Measurements from ENCODE around the gene INPP4B. TPM values are rescaled to one million over a fixed set of nuclear protein-coding genes. Genes with fewer than 3 reads are reported as not detected.

Gene INPP4B
- total RNA-seq, 1 donor from 2014 or later, result 3.4 TPM

GRCh38 chr4:142408003-142408441 lies 438.1 kb downstream of the INPP4B start:
- H3K9me3 Mint-ChIP-seq (ENCODE audit: low read depth), result no peaks in the 10 kb centered on the region
- no peak for DNase-seq (ENCODE audit: low spot score, unreplicated experiment)
- no peaks in the 10 kb centered on the region for H3K27me3 Mint-ChIP-seq
- TF ChIP-seq CTCF (IDR thresholded peaks at IDR 0.05; ENCODE audit: unreplicated experiment), result no peak
- H3K4me3 Mint-ChIP-seq (ENCODE audit: low read depth), result no peak overlapping the region
- no peaks in the 10 kb centered on the region for H3K36me3 Mint-ChIP-seq (ENCODE audit: insufficient read depth)
- H3K27ac Mint-ChIP-seq, result no peak overlapping the region
- peaks cover 16% of the 10 kb centered on the region for H3K4me1 Mint-ChIP-seq (ENCODE audit: low read depth)

- peaks cover 16% of the 10 kb centered on the region for H3K4me1 Mint-ChIP-seq (ENCODE audit: low read depth)
- H3K36me3 Mint-ChIP-seq (ENCODE audit: insufficient read depth), result no peaks in the 10 kb centered on the region
- DNase-seq (ENCODE audit: low spot score, unreplicated experiment), result no peak
- no peaks in the 10 kb centered on the region for H3K9me3 Mint-ChIP-seq (ENCODE audit: low read depth)
- H3K27ac Mint-ChIP-seq, result no peak overlapping the region
- H3K4me3 Mint-ChIP-seq (ENCODE audit: low read depth), result no peak overlapping the region
- TF ChIP-seq CTCF (IDR thresholded peaks at IDR 0.05; ENCODE audit: unreplicated experiment), result no peak
- H3K27me3 Mint-ChIP-seq, result no peaks in the 10 kb centered on the region
Measured at GRCh38 chr4:142407596-142407995, 438.5 kb downstream of the INPP4B start.

- Mint-ChIP-seq H3K27ac (no peak overlapping the region), H3K4me1 (ENCODE audit: low read depth) (peaks cover 16% of the 10 kb centered on the region), H3K36me3 (ENCODE audit: insufficient read depth) (no peaks in the 10 kb centered on the region), H3K9me3 (ENCODE audit: low read depth) (no peaks in the 10 kb centered on the region), H3K27me3 (no peaks in the 10 kb centered on the region), H3K4me3 (ENCODE audit: low read depth) (no peak overlapping the region)
- TF ChIP-seq CTCF (IDR thresholded peaks at IDR 0.05; ENCODE audit: unreplicated experiment), result no peak
- DNase-seq (ENCODE audit: low spot score, unreplicated experiment), result no peak
Measured at GRCh38 chr4:142406917-142407501, 439.1 kb downstream of the INPP4B start.

GRCh38 chr4:142406499-142406835 lies 439.6 kb downstream of the INPP4B start:
- Mint-ChIP-seq H3K27ac (peak overlapping the region; percentile 88), H3K4me3 (ENCODE audit: low read depth) (no peak overlapping the region), H3K36me3 (ENCODE audit: insufficient read depth) (no peaks in the 10 kb centered on the region), H3K27me3 (no peaks in the 10 kb centered on the region), H3K9me3 (ENCODE audit: low read depth) (no peaks in the 10 kb centered on the region), H3K4me1 (ENCODE audit: low read depth) (peaks cover 16% of the 10 kb centered on the region)
- DNase-seq (ENCODE audit: low spot score, unreplicated experiment), result no peak
- no peak for TF ChIP-seq CTCF (IDR thresholded peaks at IDR 0.05; ENCODE audit: unreplicated experiment)

- peak overlapping the region; percentile 88 for H3K27ac Mint-ChIP-seq
- H3K4me3 Mint-ChIP-seq (ENCODE audit: low read depth), result peak overlapping the region; percentile 73
- no peaks in the 10 kb centered on the region for H3K36me3 Mint-ChIP-seq (ENCODE audit: insufficient read depth)
Measured at GRCh38 chr4:142405695-142406498, 440.2 kb downstream of the INPP4B start.

More at GRCh38 chr4:142405695-142406498, 440.2 kb downstream of the INPP4B start:
- Mint-ChIP-seq H3K4me1 (ENCODE audit: low read depth) (peaks cover 16% of the 10 kb centered on the region), H3K9me3 (ENCODE audit: low read depth) (no peaks in the 10 kb centered on the region), H3K27me3 (no peaks in the 10 kb centered on the region)
- DNase-seq (ENCODE audit: low spot score, unreplicated experiment), result no peak
- TF ChIP-seq CTCF (IDR thresholded peaks at IDR 0.05; ENCODE audit: unreplicated experiment), result no peak

All from progenitor cell of endocrine pancreas (in vitro differentiated cells).